HCT116 (cell line): ENCODE measurements around the gene UBE2E1.

Experiments
- ATF3 ChIP-seq: IDR thresholded peaks from 2 replicates; pipeline ENCODE4 v1.6.1; 2012
- CTCF ChIP-seq, 3 experiments: fragments of 200-600 bp in 1 of 3; sonication (generic) in 1 of 3; IDR thresholded peaks in 2 of 3; conservative IDR thresholded peaks in 1 of 3; 2 replicates each; pipeline ENCODE4 v1.5.1; 2012 to 2017; ENCODE audit warnings: low read depth in 2 of 3, low read length in 2 of 3, antibody characterized with exemption in 1 of 3, borderline replicate concordance in 1 of 3, control low read depth in 1 of 3, mild to moderate bottlenecking in 1 of 3, mixed read lengths in 1 of 3, mixed run types in 1 of 3, moderate library complexity in 1 of 3; ENCODE audit not compliant: insufficient read depth in 1 of 3
- EGR1 ChIP-seq: IDR thresholded peaks from 2 replicates; pipeline ENCODE4 v1.6.1; 2012; ENCODE audit warnings: low read depth
- EZH2 ChIP-seq: fragments of 200-600 bp; sonication (generic); IDR thresholded peaks from 2 replicates; pipeline ENCODE4 v1.6.1; 2017; ENCODE audit warnings: antibody characterized with exemption, mixed run types
- EZH2phosphoT487 ChIP-seq: fragments of 200-600 bp; IDR thresholded peaks from 2 replicates; pipeline ENCODE4 v1.6.1; 2018; ENCODE audit warnings: antibody characterized with exemption, borderline replicate concordance
- POLR2A ChIP-seq: IDR thresholded peaks from 2 replicates; pipeline ENCODE4 v1.7.0; 2011; ENCODE audit warnings: borderline replicate concordance; ENCODE audit not compliant: insufficient read depth, insufficient read length; ENCODE audit errors: extremely low read depth
- POLR2AphosphoS5 ChIP-seq: IDR thresholded peaks from 2 replicates; pipeline ENCODE4 v1.6.1; 2011; ENCODE audit warnings: mild to moderate bottlenecking, low read depth, low read length, moderate library complexity
- RAD21 ChIP-seq: IDR thresholded peaks from 2 replicates; pipeline ENCODE4 v1.6.1; 2012; ENCODE audit warnings: low read depth, mild to moderate bottlenecking
- SP1 ChIP-seq: IDR thresholded peaks from 2 replicates; pipeline ENCODE4 v1.6.1; 2012; ENCODE audit warnings: low read depth
- SRF ChIP-seq: IDR thresholded peaks from 2 replicates; pipeline ENCODE4 v1.6.1; 2012; ENCODE audit warnings: low read depth
- ZBTB33 ChIP-seq: IDR thresholded peaks from 2 replicates; pipeline ENCODE4 v1.6.1; 2011; ENCODE audit warnings: mild to moderate bottlenecking, low read length, moderate library complexity; ENCODE audit not compliant: insufficient replicate concordance; ENCODE audit errors: extremely low read depth
- ZFX ChIP-seq: fragments of 450-650 bp; IDR thresholded peaks from 2 replicates; pipeline ENCODE4 v1.6.1; 2017
- ZNF274 ChIP-seq: fragments of 200-500 bp; sonication (Bioruptor generic); IDR thresholded peaks from 2 replicates; pipeline ENCODE4 v1.6.1; 2014; ENCODE audit warnings: mild to moderate bottlenecking, low read depth, low read length, inconsistent platforms
- TF ChIP-seq, protein P1 (sequence below): IDR thresholded peaks from 2 replicates; pipeline ENCODE4 v1.6.1; 2012; ENCODE audit warnings: low read depth

DNA sequence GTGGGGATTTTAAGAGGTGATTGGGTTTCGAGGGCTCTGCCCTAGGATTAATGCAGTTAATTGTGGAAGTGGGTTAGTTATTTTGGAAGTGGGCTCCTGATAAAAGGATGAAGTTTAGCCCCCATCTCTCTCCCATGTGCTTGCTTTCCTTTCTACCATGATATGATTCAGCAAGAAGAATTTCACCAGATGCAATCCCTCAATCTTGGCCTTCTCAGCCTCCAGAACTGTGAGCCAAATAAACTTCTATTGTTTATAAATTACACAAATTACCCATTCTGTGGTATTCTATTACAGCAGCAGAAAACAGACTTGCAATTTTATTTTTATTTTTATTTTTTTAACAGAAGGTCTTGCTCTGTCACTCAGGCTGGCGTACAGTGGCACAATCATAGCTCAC, 27.3 kb upstream of the UBE2E1 start:
- no peak for TF ChIP-seq CTCF (IDR thresholded peaks at IDR 0.05 in 2 of 3, conservative IDR thresholded peaks at IDR 0.05 in 1 of 3; ENCODE audit: borderline replicate concordance in 1 of 3, insufficient read depth in 1 of 3, low read depth in 2 of 3, low read length in 2 of 3)
- no peak for TF ChIP-seq POLR2AphosphoS5
- TF ChIP-seq SP1: no peak
- no peak for TF ChIP-seq ZBTB33
- TF ChIP-seq RAD21: no peak
- TF ChIP-seq POLR2A: no peak
- no peak for TF ChIP-seq EZH2
- TF ChIP-seq ATF3: no peak
- TF ChIP-seq EZH2phosphoT487: no peak
- no peak for TF ChIP-seq SRF
- TF ChIP-seq, protein P1, sequence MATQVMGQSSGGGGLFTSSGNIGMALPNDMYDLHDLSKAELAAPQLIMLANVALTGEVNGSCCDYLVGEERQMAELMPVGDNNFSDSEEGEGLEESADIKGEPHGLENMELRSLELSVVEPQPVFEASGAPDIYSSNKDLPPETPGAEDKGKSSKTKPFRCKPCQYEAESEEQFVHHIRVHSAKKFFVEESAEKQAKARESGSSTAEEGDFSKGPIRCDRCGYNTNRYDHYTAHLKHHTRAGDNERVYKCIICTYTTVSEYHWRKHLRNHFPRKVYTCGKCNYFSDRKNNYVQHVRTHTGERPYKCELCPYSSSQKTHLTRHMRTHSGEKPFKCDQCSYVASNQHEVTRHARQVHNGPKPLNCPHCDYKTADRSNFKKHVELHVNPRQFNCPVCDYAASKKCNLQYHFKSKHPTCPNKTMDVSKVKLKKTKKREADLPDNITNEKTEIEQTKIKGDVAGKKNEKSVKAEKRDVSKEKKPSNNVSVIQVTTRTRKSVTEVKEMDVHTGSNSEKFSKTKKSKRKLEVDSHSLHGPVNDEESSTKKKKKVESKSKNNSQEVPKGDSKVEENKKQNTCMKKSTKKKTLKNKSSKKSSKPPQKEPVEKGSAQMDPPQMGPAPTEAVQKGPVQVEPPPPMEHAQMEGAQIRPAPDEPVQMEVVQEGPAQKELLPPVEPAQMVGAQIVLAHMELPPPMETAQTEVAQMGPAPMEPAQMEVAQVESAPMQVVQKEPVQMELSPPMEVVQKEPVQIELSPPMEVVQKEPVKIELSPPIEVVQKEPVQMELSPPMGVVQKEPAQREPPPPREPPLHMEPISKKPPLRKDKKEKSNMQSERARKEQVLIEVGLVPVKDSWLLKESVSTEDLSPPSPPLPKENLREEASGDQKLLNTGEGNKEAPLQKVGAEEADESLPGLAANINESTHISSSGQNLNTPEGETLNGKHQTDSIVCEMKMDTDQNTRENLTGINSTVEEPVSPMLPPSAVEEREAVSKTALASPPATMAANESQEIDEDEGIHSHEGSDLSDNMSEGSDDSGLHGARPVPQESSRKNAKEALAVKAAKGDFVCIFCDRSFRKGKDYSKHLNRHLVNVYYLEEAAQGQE: no peak
- TF ChIP-seq EGR1: no peak
- no peak for TF ChIP-seq ZNF274
- TF ChIP-seq ZFX: no peak
